HFF-Myc (cell line): ENCODE measurements around the gene LARP1.

Source experiments
- DNase-seq: peaks from one replicate; pipeline ENCODE4 v3.0.0-alpha.2; 2011; ENCODE audit warnings: low read depth; ENCODE audit errors: extremely low read depth
- H3K4me3 ChIP-seq: replicated peaks from 2 replicates; pipeline ENCODE4 v1.5.1; 2011; ENCODE audit warnings: low read depth, mild to moderate bottlenecking, control low read depth, low read length
- CTCF ChIP-seq: IDR thresholded peaks from 2 replicates; pipeline ENCODE4 v1.5.1; 2012; ENCODE audit warnings: mild to moderate bottlenecking, low read depth, low read length, control low read depth; ENCODE audit errors: missing control alignments

LARP1 gene

GRCh38 chr5:154866841-154867240 lies 111.7 kb downstream of the LARP1 start:
- no peak overlapping the region for H3K4me3 ChIP-seq
- TF ChIP-seq CTCF: no peak
- DNase-seq: no peak
